ENCODE measurements around the gene FGFR3. TPM values are rescaled to one million over a fixed set of nuclear protein-coding genes. Genes with fewer than 3 reads are reported as not detected.

The FGFR3 gene
- total and polyA plus RNA-seq, 4 experiments from 2014 or later = 0.53 to 0.67 TPM; not detected in 2

DNA sequence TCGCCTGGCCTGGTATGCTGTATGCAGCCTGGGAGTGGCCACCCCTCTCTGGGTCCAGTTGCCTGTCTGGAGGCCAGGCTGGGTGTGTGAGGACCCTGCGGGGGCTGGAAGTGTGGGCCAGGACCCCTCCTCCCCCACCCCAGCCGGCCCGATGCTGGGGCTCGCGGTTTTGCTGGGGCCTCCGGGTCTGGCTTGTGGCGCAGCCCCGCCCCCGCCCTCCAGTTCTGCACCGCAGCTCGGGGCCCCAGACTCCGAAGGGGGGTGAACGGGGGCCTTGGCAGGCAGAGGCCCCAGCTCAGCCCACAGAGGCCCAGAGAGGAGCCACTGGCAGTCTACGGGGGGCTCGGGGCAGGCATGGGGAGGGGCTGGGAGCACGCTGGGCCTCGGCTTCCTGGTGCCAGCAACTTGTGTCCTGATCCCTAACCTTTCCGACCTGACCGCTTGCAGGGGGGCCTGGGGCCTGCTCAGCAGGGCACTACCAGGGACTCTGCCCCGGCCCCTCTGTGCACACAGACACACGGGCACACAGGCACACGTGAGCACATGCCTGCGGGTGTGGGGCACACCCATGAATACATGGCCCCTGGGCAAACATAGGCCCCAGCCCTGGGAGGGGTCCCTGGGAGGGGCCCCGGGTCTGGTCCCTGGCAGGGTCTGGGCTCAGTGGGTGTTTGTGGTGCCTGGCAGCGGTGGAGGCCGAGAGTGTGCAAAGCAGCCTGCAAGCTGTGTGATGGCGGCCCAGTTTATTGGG lies 21.4 kb upstream of the FGFR3 start:
- DNase-seq = no peak
- no peak overlapping the region for H3K4me3 Mint-ChIP-seq
- no peaks in the 10 kb centered on the region for H3K4me1 ChIP-seq (ENCODE audit: insufficient read depth, low read length)
- no peak overlapping the region for H3K27ac ChIP-seq (ENCODE audit: low read depth, low read length)
- H3K27me3 Mint-ChIP-seq = peaks cover 2 to 7% of the 10 kb centered on the region in 2 donors
- peaks cover 0 to 4% (median under 1%) of the 10 kb centered on the region in 4 donors for H3K4me1 Mint-ChIP-seq
- no peaks in the 10 kb centered on the region for H3K36me3 ChIP-seq (ENCODE audit: insufficient read depth, low read length)
- H3K27me3 ChIP-seq (ENCODE audit: insufficient read depth, low read length) = peaks cover 4% of the 10 kb centered on the region
- ChIA-PET POLR2A (ENCODE audit: partially characterized antibody) (no interaction called here), CTCF (ENCODE audit: partially characterized antibody) (no interaction called here)
- no peaks in the 10 kb centered on the region for H3K9me3 Mint-ChIP-seq
- H3K9me3 ChIP-seq (ENCODE audit: control insufficient read depth in 1 of 2, low read length in 2 of 2) = no peaks in the 10 kb centered on the region
- H3K36me3 Mint-ChIP-seq = no peaks in the 10 kb centered on the region
- no peak overlapping the region for H3K4me3 ChIP-seq (ENCODE audit: low read length in 2 of 2)
- intact Hi-C loops (cut with micrococcal nuclease) = no loop called here
- H3K27ac Mint-ChIP-seq = no peak overlapping the region

DNA sequence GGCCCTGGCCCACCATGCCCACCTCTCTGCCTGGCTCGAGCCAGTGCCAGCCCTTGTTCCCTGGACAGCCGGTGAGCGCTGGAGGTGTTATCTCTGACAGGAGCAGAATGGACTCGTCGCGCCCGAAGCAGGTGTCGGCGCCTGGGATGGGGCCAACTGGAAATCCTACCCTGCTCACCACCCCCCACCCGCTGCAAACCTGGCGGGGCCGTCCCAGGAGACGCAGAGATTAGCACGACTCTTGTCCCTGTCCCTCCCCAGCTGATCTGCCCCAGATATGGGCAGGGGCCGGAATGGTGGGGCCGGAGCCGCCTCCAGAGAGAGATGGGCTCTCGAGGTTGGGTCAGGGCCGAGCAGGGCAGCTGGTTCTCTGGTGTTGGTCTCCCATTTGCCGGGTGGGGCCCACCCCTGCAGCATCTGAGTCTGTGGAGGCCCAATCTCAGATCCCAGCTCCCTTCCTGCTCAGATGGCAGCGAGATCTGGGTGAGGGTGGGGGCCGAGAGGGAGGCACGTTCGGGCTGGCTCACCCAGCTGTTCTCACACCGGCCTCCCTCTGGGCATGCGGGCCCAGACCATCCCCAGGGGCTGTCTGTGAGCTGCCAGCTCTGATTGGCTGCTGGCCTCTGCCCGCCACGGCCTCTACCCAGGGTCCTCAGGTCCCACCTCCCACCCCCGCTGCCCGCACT lies 20.1 kb upstream of the FGFR3 start:
- Mint-ChIP-seq H3K27me3 (peaks cover 2 to 6% of the 10 kb centered on the region in 2 donors), H3K36me3 (no peaks in the 10 kb centered on the region), H3K4me1 (peaks cover 0 to 4% (median under 1%) of the 10 kb centered on the region in 4 donors), H3K27ac (no peak overlapping the region), H3K9me3 (no peaks in the 10 kb centered on the region), H3K4me3 (no peak overlapping the region)
- DNase-seq = no peak
- Histone ChIP-seq H3K36me3 (ENCODE audit: insufficient read depth, low read length) (no peaks in the 10 kb centered on the region), H3K4me3 (ENCODE audit: low read length in 2 of 2) (no peak overlapping the region), H3K4me1 (ENCODE audit: insufficient read depth, low read length) (no peaks in the 10 kb centered on the region), H3K27ac (ENCODE audit: low read depth, low read length) (no peak overlapping the region), H3K27me3 (ENCODE audit: insufficient read depth, low read length) (peaks cover 4% of the 10 kb centered on the region), H3K9me3 (ENCODE audit: control insufficient read depth in 1 of 2, low read length in 2 of 2) (no peaks in the 10 kb centered on the region)
- intact Hi-C loops (cut with micrococcal nuclease) = no loop called here
- ChIA-PET POLR2A (ENCODE audit: partially characterized antibody) (no interaction called here), CTCF (ENCODE audit: partially characterized antibody) (no interaction called here)

DNA sequence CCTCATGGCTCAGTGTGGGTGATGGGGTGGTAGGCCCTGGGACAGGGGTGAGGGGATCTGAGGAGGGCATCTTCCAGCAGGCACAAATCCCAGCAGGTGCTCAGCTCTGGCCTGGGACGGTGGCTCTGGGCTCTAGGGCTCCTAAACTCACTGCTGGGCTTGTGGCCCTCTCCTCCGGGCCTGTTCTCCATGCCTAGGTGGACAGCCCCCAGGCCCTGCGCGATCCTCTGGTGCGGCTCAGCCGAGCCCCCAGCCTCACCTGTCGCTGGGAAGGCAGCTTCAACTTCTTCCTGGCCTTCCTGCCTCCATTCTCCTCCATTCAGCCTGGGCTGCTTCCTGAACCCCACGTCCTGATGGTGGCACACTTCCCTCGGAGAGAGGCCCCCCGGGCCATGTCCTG lies 19.3 kb upstream of the FGFR3 start:
- H3K4me3 ChIP-seq (ENCODE audit: low read length in 2 of 2) = no peak overlapping the region
- intact Hi-C loops (cut with micrococcal nuclease) = no loop called here
- no peak for DNase-seq
- peaks cover 0 to 2% of the 10 kb centered on the region in 2 donors for H3K27me3 Mint-ChIP-seq
- H3K4me3 Mint-ChIP-seq = no peak overlapping the region
- no peaks in the 10 kb centered on the region for H3K36me3 ChIP-seq (ENCODE audit: insufficient read depth, low read length)
- no peak overlapping the region for H3K27ac Mint-ChIP-seq
- CTCF ChIA-PET (ENCODE audit: partially characterized antibody) = no interaction called here
- H3K4me1 Mint-ChIP-seq = peaks cover 0 to 1% (median 0%) of the 10 kb centered on the region in 4 donors
- no peaks in the 10 kb centered on the region for H3K36me3 Mint-ChIP-seq
- H3K9me3 Mint-ChIP-seq = no peaks in the 10 kb centered on the region
- no peak overlapping the region for H3K27ac ChIP-seq (ENCODE audit: low read depth, low read length)
- H3K4me1 ChIP-seq (ENCODE audit: insufficient read depth, low read length) = no peaks in the 10 kb centered on the region
- no peaks in the 10 kb centered on the region for H3K27me3 ChIP-seq (ENCODE audit: insufficient read depth, low read length)
- POLR2A ChIA-PET (ENCODE audit: partially characterized antibody) = no interaction called here
- H3K9me3 ChIP-seq (ENCODE audit: control insufficient read depth in 1 of 2, low read length in 2 of 2) = no peaks in the 10 kb centered on the region

DNA sequence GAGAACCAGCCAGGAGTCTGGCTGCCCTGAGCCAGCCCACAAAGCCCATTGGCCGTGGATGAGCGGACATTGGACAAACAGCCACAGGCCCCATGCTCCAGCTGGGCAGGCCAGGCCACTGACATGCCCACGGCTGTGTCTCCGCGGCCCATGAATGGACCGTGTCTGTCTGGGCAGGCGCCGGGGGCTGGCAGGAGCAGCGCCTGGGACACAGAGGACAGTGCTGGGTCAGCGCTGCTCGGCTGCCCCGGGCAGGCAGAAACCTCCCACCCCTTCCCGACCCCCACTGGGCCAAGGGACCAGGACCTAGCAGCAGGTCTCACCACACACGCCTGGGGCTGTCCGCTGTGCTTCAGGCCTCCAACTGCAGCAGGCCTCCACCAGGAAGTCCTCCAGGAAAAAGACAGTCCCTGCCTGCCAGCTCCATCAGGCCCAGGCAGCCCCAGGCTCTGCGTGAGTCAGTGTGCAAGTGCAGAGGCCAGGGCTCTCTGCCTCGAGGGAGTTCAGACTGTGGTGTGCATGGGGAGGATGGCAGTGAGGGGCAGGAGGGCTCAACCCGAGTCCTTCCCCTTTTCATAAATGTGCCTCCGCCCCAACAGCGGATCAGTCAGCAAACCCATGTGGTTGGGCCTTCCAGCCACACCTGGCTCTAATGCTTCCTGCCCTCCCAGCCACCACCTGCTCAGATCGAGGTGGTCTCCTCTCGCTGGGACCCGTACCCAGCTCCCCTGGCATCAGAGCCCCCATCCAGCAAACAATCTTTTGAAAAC lies 17.2 kb upstream of the FGFR3 start:
- POLR2A ChIA-PET (ENCODE audit: partially characterized antibody) = no interaction called here
- Mint-ChIP-seq H3K27ac (no peak overlapping the region), H3K4me1 (peaks cover 0 to 1% (median 0%) of the 10 kb centered on the region in 4 donors), H3K36me3 (no peaks in the 10 kb centered on the region), H3K27me3 (peaks cover 0 to 2% of the 10 kb centered on the region in 2 donors), H3K4me3 (no peak overlapping the region), H3K9me3 (no peaks in the 10 kb centered on the region)
- Histone ChIP-seq H3K27me3 (ENCODE audit: insufficient read depth, low read length) (no peaks in the 10 kb centered on the region), H3K36me3 (ENCODE audit: insufficient read depth, low read length) (no peaks in the 10 kb centered on the region), H3K4me3 (ENCODE audit: low read length in 2 of 2) (no peak overlapping the region), H3K4me1 (ENCODE audit: insufficient read depth, low read length) (no peaks in the 10 kb centered on the region), H3K27ac (ENCODE audit: low read depth, low read length) (no peak overlapping the region), H3K9me3 (ENCODE audit: control insufficient read depth in 1 of 2, low read length in 2 of 2) (no peaks in the 10 kb centered on the region)
- DNase-seq = no peak
- CTCF ChIA-PET (ENCODE audit: partially characterized antibody) = no interaction called here
- intact Hi-C loops (cut with micrococcal nuclease) = no loop called here

DNA sequence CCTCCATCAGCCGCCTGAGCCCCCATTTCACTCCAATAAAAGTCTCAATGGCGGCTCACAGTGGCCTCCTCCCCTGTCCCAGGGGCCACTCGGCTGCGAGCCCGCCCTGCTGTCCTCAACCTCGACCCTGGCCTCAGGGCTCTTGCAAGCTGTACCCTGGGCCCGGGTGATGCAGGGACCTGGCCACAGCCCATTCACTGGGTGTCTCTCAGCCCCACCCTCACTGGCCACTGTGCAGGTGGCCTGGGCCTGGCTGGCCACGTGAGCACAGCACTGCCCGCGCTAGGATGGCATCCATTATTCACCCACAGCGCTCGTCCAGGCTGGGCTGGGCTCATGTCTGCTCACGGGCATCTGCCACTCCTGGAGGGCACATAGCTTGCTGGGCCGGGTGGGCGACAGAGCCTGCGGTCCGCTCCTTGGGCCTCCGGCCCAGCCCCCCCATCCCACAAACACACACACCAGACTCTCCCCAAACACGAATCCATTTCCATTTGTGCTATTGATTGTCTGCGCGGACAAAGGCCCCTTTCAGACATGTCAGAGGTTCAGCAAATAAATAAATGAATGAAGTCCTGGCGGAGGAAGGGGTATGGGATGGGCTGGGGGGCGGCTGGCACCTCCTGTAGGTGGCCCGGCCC lies 16.5 kb upstream of the FGFR3 start:
- intact Hi-C loops (cut with micrococcal nuclease) = no loop called here
- no peaks in the 10 kb centered on the region for H3K36me3 ChIP-seq (ENCODE audit: insufficient read depth, low read length)
- H3K4me3 ChIP-seq (ENCODE audit: low read length in 2 of 2) = no peak overlapping the region
- H3K36me3 Mint-ChIP-seq = no peaks in the 10 kb centered on the region
- H3K9me3 ChIP-seq (ENCODE audit: control insufficient read depth in 1 of 2, low read length in 2 of 2) = no peaks in the 10 kb centered on the region
- H3K27ac Mint-ChIP-seq = no peak overlapping the region
- CTCF ChIA-PET (ENCODE audit: partially characterized antibody) = no interaction called here
- no peak for DNase-seq
- H3K4me1 ChIP-seq (ENCODE audit: insufficient read depth, low read length) = no peaks in the 10 kb centered on the region
- H3K9me3 Mint-ChIP-seq = no peaks in the 10 kb centered on the region
- H3K4me1 Mint-ChIP-seq = peaks cover 0 to 1% (median 0%) of the 10 kb centered on the region in 4 donors
- POLR2A ChIA-PET (ENCODE audit: partially characterized antibody) = no interaction called here
- H3K27ac ChIP-seq (ENCODE audit: low read depth, low read length) = no peak overlapping the region
- H3K27me3 Mint-ChIP-seq = peaks cover 0 to 2% of the 10 kb centered on the region in 2 donors
- no peak overlapping the region for H3K4me3 Mint-ChIP-seq
- H3K27me3 ChIP-seq (ENCODE audit: insufficient read depth, low read length) = no peaks in the 10 kb centered on the region

DNA sequence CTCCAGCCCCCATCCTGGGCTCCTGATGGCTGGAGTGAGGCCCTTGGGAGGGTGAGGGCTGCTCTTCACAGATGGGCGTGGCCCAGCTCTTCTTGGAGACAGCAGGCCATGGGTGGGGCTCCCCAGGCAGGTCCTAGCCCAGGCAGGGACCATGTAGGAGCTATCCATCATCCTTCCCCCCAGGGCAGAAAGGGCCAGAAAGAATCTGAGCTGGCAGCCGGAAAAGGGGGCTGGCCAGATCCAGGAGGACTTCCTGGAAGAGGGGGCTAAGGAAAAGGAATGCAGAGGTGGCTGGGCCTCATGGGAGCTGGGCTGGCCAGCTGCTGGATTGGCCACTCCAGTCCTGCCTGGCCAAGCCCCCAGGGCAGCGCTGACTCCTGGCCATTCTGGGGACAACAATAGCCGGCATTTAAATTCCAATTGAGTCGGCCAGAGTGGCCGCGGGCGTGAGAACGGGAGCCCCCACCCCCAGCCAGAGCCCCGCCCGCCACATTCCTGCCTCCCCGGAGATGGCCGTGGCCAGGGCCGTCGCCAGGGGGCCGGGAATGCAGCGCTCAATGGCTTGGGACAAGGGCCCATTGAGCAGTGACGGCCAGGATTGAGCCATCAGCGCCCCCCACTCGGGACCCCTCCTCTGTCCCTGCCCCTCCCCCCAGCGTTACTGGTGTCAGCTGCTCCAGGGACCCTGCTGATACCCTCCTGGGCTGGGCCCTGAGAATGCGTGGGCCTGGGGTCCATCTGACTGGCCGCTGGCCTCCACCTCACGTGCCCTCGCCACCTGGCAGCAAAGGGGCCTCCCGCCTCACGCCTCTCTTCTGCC lies 15.1 kb upstream of the FGFR3 start:
- Histone ChIP-seq H3K9me3 (ENCODE audit: control insufficient read depth in 1 of 2, low read length in 2 of 2) (no peaks in the 10 kb centered on the region), H3K27me3 (ENCODE audit: insufficient read depth, low read length) (no peaks in the 10 kb centered on the region), H3K4me1 (ENCODE audit: insufficient read depth, low read length) (no peaks in the 10 kb centered on the region), H3K4me3 (ENCODE audit: low read length in 2 of 2) (no peak overlapping the region), H3K36me3 (ENCODE audit: insufficient read depth, low read length) (no peaks in the 10 kb centered on the region), H3K27ac (ENCODE audit: low read depth, low read length) (no peak overlapping the region)
- Mint-ChIP-seq H3K9me3 (no peaks in the 10 kb centered on the region), H3K4me1 (no peaks in the 10 kb centered on the region), H3K27me3 (peaks cover 0 to 2% of the 10 kb centered on the region in 2 donors), H3K27ac (no peak overlapping the region), H3K36me3 (no peaks in the 10 kb centered on the region), H3K4me3 (no peak overlapping the region)
- intact Hi-C loops (cut with micrococcal nuclease) = no loop called here
- DNase-seq = no peak
- POLR2A ChIA-PET (ENCODE audit: partially characterized antibody) = no interaction called here
- CTCF ChIA-PET (ENCODE audit: partially characterized antibody) = no interaction called here

Measured in CD4-positive, alpha-beta memory T cell (primary cell).